Fibroblast of the aortic adventitia (primary cell): Measurements from ENCODE around the gene RBP4. TPM values are rescaled to one million over a fixed set of nuclear protein-coding genes. Genes with fewer than 3 reads are reported as not detected.

ENCODE experiments used
- DNase-seq: peaks from one replicate; pipeline ENCODE4 v3.0.0-alpha.2; 2010; ENCODE audit warnings: low read depth
- H3K4me3 ChIP-seq: 2 replicates; pipeline ENCODE4 v1.5.1; 2011; ENCODE audit warnings: low read depth, mild to moderate bottlenecking, control low read depth, low read length, moderate library complexity
- CTCF ChIP-seq: IDR thresholded peaks from 2 replicates; pipeline ENCODE4 v1.5.1; 2011; ENCODE audit warnings: mild to moderate bottlenecking, low read length, control low read depth, inconsistent platforms; ENCODE audit not compliant: insufficient read depth
- total RNA-seq: library from RNA; depleted of rRNA; stranded (reverse); fragments of >200 nt; gene quantifications from 2 replicates; pipeline ENCODE4 v1.2.3, GENCODE V29; 2012; ENCODE audit warnings: low replicate concordance

Gene RBP4
- total RNA-seq, 1 donor: 1.9 TPM

- no peak for TF ChIP-seq CTCF
- no peak overlapping the region for H3K4me3 ChIP-seq
- no peak for DNase-seq
Measured at GRCh38 chr10:93559490-93559889, 41.5 kb downstream of the RBP4 start.

- no peak overlapping the region for H3K4me3 ChIP-seq
- peak; percentile 71 for DNase-seq
- peak; percentile 69 for TF ChIP-seq CTCF
Measured at GRCh38 chr10:93554760-93555432, 46.1 kb downstream of the RBP4 start.

- H3K4me3 ChIP-seq: no peak overlapping the region
- TF ChIP-seq CTCF: no peak
- no peak for DNase-seq
Measured at GRCh38 chr10:93554316-93554663, 46.7 kb downstream of the RBP4 start.

- DNase-seq: no peak
- H3K4me3 ChIP-seq: no peak overlapping the region
- TF ChIP-seq CTCF: no peak
Measured at GRCh38 chr10:93553482-93554315, 47.3 kb downstream of the RBP4 start.

GRCh38 chr10:93552780-93553179 is 48.3 kb downstream of the RBP4 start:
- no peak for TF ChIP-seq CTCF
- no peak for DNase-seq
- H3K4me3 ChIP-seq: no peak overlapping the region

- DNase-seq: no peak
- TF ChIP-seq CTCF: no peak
- no peak overlapping the region for H3K4me3 ChIP-seq
Measured at GRCh38 chr10:93550606-93551005, 50.4 kb downstream of the RBP4 start.
